HT1080 (cell line): ENCODE measurements around the gene DNAJC13. TPM values are rescaled to one million over a fixed set of nuclear protein-coding genes. Genes with fewer than 3 reads are reported as not detected.

ENCODE experiments used
- DNase-seq: peaks from one replicate; pipeline ENCODE4 v3.0.0-alpha.2; 2015; ENCODE audit warnings: low read depth
- total RNA-seq: library from RNA; depleted of rRNA; stranded (reverse); fragments of >200 nt; shearing (Covaris generic); gene quantifications from 2 replicates; pipeline ENCODE4 v1.2.3, GENCODE V29; 2014

Gene DNAJC13
- total RNA-seq, 1 experiment from 2014 or later, result 52.5 TPM

GRCh38 chr3:132405609-132406299, 11.5 kb upstream of the DNAJC13 start:
- no peak for DNase-seq

- no peak for DNase-seq
Observed at GRCh38 chr3:132406587-132406986, 10.7 kb upstream of the DNAJC13 start.

GRCh38 chr3:132407025-132407424, 10.3 kb upstream of the DNAJC13 start:
- no peak for DNase-seq

GRCh38 chr3:132414841-132415240, 2.5 kb upstream of the DNAJC13 start:
- no peak for DNase-seq

GRCh38 chr3:132416161-132416560, 1.1 kb upstream of the DNAJC13 start:
- DNase-seq, result no peak

- peak; percentile 92 for DNase-seq
Observed at GRCh38 chr3:132417695-132418411, 551 bp downstream of the DNAJC13 start.

- no peak for DNase-seq
Observed at GRCh38 chr3:132418916-132419315, 1.6 kb downstream of the DNAJC13 start.

GRCh38 chr3:132421832-132422231, 4.5 kb downstream of the DNAJC13 start:
- peak; percentile 63 for DNase-seq

GRCh38 chr3:132422531-132422930, 5.2 kb downstream of the DNAJC13 start:
- no peak for DNase-seq

GRCh38 chr3:132432639-132433038, 15.3 kb downstream of the DNAJC13 start:
- peak; percentile 88 for DNase-seq

- DNase-seq, result peak; percentile 25
Observed at GRCh38 chr3:132433121-132433520, 15.8 kb downstream of the DNAJC13 start.

- DNase-seq, result no peak
Observed at GRCh38 chr3:132435224-132435910, 18.1 kb downstream of the DNAJC13 start.

- no peak for DNase-seq
Observed at GRCh38 chr3:132435911-132436425, 18.7 kb downstream of the DNAJC13 start.

- DNase-seq, result peak; percentile 11
Observed at GRCh38 chr3:132443421-132443820, 26.1 kb downstream of the DNAJC13 start.

GRCh38 chr3:132444383-132444782, 27.1 kb downstream of the DNAJC13 start:
- DNase-seq, result no peak

- peak; percentile 53 for DNase-seq
Observed at GRCh38 chr3:132445817-132446216, 28.5 kb downstream of the DNAJC13 start.

GRCh38 chr3:132448216-132448961, 31.1 kb downstream of the DNAJC13 start:
- DNase-seq, result no peak

GRCh38 chr3:132456136-132456535, 38.8 kb downstream of the DNAJC13 start:
- DNase-seq, result no peak

- DNase-seq, result no peak
Observed at GRCh38 chr3:132456571-132456970, 39.3 kb downstream of the DNAJC13 start.

- no peak for DNase-seq
Observed at GRCh38 chr3:132457286-132457685, 40.0 kb downstream of the DNAJC13 start.

- no peak for DNase-seq
Observed at GRCh38 chr3:132459551-132459950, 42.2 kb downstream of the DNAJC13 start.
